HepG2 (cell line): ENCODE data around the gene LSM10. TPM values are rescaled to one million over a fixed set of nuclear protein-coding genes. Genes with fewer than 3 reads are reported as not detected.

Experiments used
- CC2D1A ChIP-seq: sonication (generic); formaldehyde crosslinking; IDR thresholded peaks from 2 replicates; pipeline ENCODE4 v1.8.1; 2023; ENCODE audit warnings: mild to moderate bottlenecking, missing genetic modification reagents
- CTCF ChIP-seq: sonication (generic); formaldehyde crosslinking; IDR thresholded peaks from 2 replicates; pipeline ENCODE4 v1.5.0; 2020; ENCODE audit warnings: mild to moderate bottlenecking, missing genetic modification reagents, moderate library complexity
- GABPA ChIP-seq, 2 experiments: IDR thresholded peaks; 2 replicates each; pipeline ENCODE4 v1.6.1; 2011 to 2016; ENCODE audit warnings: low read depth in 2 of 2, low read length in 1 of 2, missing biosample characterization in 1 of 2, missing genetic modification characterization in 1 of 2
- PCBP2 ChIP-seq: fragments of 200-400 bp; formaldehyde crosslinking; optimal IDR thresholded peaks from 2 replicates; pipeline ENCODE3; 2018; ENCODE audit warnings: low read length, low read depth; ENCODE audit not compliant: poor library complexity, severe bottlenecking
- PHF8 ChIP-seq: sonication (generic); formaldehyde crosslinking; IDR thresholded peaks from 2 replicates; pipeline ENCODE4 v1.5.0; 2020; ENCODE audit warnings: missing genetic modification reagents
- SNRNP70 ChIP-seq: fragments of 200-400 bp; formaldehyde crosslinking; IDR thresholded peaks from 2 replicates; pipeline ENCODE4 v1.6.1; 2017; ENCODE audit warnings: mild to moderate bottlenecking, low read depth, low read length, moderate library complexity
- SP5 ChIP-seq: IDR thresholded peaks from 2 replicates; pipeline ENCODE4 v1.6.1; 2016; ENCODE audit warnings: low read depth, borderline replicate concordance
- TFAP4 ChIP-seq: sonication (generic); IDR thresholded peaks from 2 replicates; pipeline ENCODE4 v1.6.1; 2016; ENCODE audit warnings: low read depth, borderline replicate concordance
- THYN1 ChIP-seq: sonication (generic); formaldehyde crosslinking; IDR thresholded peaks from 2 replicates; pipeline ENCODE4 v1.8.1; 2023; ENCODE audit warnings: low read depth, mild to moderate bottlenecking, moderate library complexity, missing genetic modification reagents, borderline replicate concordance
- ZBTB26 ChIP-seq: IDR thresholded peaks from 2 replicates; pipeline ENCODE4 v1.6.1; 2016; ENCODE audit warnings: missing compliant biosample characterization, missing genetic modification reagents, borderline replicate concordance
- ZBTB42 ChIP-seq: sonication (generic); formaldehyde crosslinking; IDR thresholded peaks from 2 replicates; pipeline ENCODE4 v1.5.0; 2020; ENCODE audit warnings: mild to moderate bottlenecking, missing genetic modification reagents
- ZNF263 ChIP-seq: sonication (generic); formaldehyde crosslinking; IDR thresholded peaks from 2 replicates; pipeline ENCODE4 v1.4.0; 2020; ENCODE audit warnings: missing genetic modification reagents
- ZNF292 ChIP-seq: sonication (generic); formaldehyde crosslinking; IDR thresholded peaks from 2 replicates; pipeline ENCODE4 v1.8.1; 2022; ENCODE audit warnings: mild to moderate bottlenecking, low read depth, missing genetic modification reagents, borderline replicate concordance
- ZNF317 ChIP-seq: sonication (generic); formaldehyde crosslinking; IDR thresholded peaks from 2 replicates; pipeline ENCODE4 v1.5.0; 2020; ENCODE audit warnings: mild to moderate bottlenecking, missing genetic modification reagents
- ZNF598 ChIP-seq: sonication (generic); formaldehyde crosslinking; IDR thresholded peaks from 2 replicates; pipeline ENCODE4 v1.5.1; 2020; ENCODE audit warnings: mild to moderate bottlenecking, missing genetic modification reagents, borderline replicate concordance
- ZNF773 ChIP-seq: sonication (generic); formaldehyde crosslinking; IDR thresholded peaks from 2 replicates; pipeline ENCODE4 v1.4.0; 2020; ENCODE audit warnings: missing genetic modification reagents, borderline replicate concordance
- polyA plus RNA-seq, 8 experiments: library from polyadenylated mRNA; depleted of rRNA in 3 of 8; stranded (reverse) in 7 of 8; unstranded in 1 of 8; fragments of >200 nt; fragmentation: Illumina TruSeq in 4 of 8; extraction: Trizol in 4 of 8; gene quantifications; 2 replicates each; pipeline versions ENCODE4 v1.2.1 to v1.2.3, GENCODE V29; 2011 to 2016; ENCODE audit warnings: low read depth in 4 of 8, missing spikeins in 1 of 8, mixed read lengths in 1 of 8; ENCODE audit not compliant: insufficient read depth in 1 of 8
- total RNA-seq, 5 experiments: library from RNA; depleted of rRNA; stranded (reverse); fragments of >200 nt; fragmentation: Illumina TruSeq; extraction: Trizol; gene quantifications; 2 replicates each; pipeline ENCODE4 v1.2.3, GENCODE V29; 2016; ENCODE audit warnings: low read depth in 1 of 5
- TF ChIP-seq, protein P1 (sequence below): sonication (generic); formaldehyde crosslinking; IDR thresholded peaks from 2 replicates; pipeline ENCODE4 v1.8.0; 2022; ENCODE audit warnings: missing genetic modification reagents, mild to moderate bottlenecking, inconsistent platforms, borderline replicate concordance
- TF ChIP-seq, protein P2 (sequence below): sonication (generic); formaldehyde crosslinking; IDR thresholded peaks from 2 replicates; pipeline ENCODE4 v1.4.0; 2020; ENCODE audit warnings: missing genetic modification reagents

LSM10 gene
- total and polyA plus RNA-seq, 2 of the 13 experiments (the other 11 are each of a cell fraction or from before 2014, with no cell fraction given): 14.0 to 52.0 TPM

GRCh38 chr1:36352125-36352909 lies 45.4 kb downstream of the LSM10 start (continued):
- no peak for TF ChIP-seq CC2D1A
- 0 out of 2 replicates have a peak, but pooled peaks have one; percentile 37 for TF ChIP-seq ZNF263
- no peak for TF ChIP-seq PHF8 (CRISPR knock-in tag)
- TF ChIP-seq CTCF (CRISPR knock-in tag): peak; percentile 63
- TF ChIP-seq PCBP2: no peak
- TF ChIP-seq, protein P1, sequence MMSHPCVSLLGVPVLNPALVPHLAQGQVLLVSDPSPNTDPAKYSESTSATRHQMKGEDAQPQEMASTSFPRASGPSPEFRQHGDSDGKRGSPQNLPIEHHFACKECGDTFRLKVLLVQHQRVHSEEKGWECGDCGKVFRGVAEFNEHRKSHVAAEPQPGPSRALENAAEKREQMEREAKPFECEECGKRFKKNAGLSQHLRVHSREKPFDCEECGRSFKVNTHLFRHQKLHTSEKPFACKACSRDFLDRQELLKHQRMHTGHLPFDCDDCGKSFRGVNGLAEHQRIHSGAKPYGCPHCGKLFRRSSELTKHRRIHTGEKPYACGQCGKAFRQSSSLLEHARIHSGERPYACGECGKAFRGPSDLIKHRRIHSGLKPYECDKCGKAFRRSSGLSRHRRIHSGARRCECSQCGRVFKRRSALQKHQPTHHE (CRISPR knock-in tag): no peak
- TF ChIP-seq SNRNP70: no peak
- peak; percentile 22; the same call in 1 of the 2 replicates for TF ChIP-seq TFAP4
- no peak for TF ChIP-seq GABPA (IDR thresholded peaks at IDR 0.05; ENCODE audit: low read depth, low read length)
- TF ChIP-seq GABPA (CRISPR knock-in tag; IDR thresholded peaks at IDR 0.05; ENCODE audit: low read depth): peak; percentile 44
- TF ChIP-seq ZNF317 (CRISPR knock-in tag): no peak
- no peak for TF ChIP-seq SP5 (CRISPR knock-in tag)
- peak; percentile 30; the same call in 1 of the 2 replicates for TF ChIP-seq ZNF292 (CRISPR knock-in tag)
- TF ChIP-seq, protein P2, sequence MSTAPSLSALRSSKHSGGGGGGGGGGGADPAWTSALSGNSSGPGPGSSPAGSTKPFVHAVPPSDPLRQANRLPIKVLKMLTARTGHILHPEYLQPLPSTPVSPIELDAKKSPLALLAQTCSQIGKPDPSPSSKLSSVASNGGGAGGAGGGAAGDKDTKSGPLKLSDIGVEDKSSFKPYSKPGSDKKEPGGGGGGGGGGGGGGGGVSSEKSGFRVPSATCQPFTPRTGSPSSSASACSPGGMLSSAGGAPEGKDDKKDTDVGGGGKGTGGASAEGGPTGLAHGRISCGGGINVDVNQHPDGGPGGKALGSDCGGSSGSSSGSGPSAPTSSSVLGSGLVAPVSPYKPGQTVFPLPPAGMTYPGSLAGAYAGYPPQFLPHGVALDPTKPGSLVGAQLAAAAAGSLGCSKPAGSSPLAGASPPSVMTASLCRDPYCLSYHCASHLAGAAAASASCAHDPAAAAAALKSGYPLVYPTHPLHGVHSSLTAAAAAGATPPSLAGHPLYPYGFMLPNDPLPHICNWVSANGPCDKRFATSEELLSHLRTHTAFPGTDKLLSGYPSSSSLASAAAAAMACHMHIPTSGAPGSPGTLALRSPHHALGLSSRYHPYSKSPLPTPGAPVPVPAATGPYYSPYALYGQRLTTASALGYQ (CRISPR knock-in tag): no peak
- TF ChIP-seq ZBTB26 (CRISPR knock-in tag): no peak
- TF ChIP-seq ZNF598 (CRISPR knock-in tag): peak; percentile 50; the same call in 1 of the 2 replicates
- no peak for TF ChIP-seq ZNF773 (CRISPR knock-in tag)
- no peak for TF ChIP-seq THYN1
- TF ChIP-seq ZBTB42 (CRISPR knock-in tag): no peak
